GM23338 (cell line): ENCODE data around the gene BRINP2.

Experiments used
- EZH2 ChIP-seq: fragments of 200-600 bp; sonication (generic); IDR thresholded peaks from one replicate; pipeline ENCODE4 v1.8.0; 2017; ENCODE audit warnings: antibody characterized with exemption, mild to moderate bottlenecking, low read depth; ENCODE audit not compliant: unreplicated experiment
- POLR2AphosphoS5 ChIP-seq: IDR thresholded peaks from 2 replicates; pipeline ENCODE4 v1.6.1; 2016; ENCODE audit warnings: antibody characterized with exemption, low read depth
- REST ChIP-seq: IDR thresholded peaks from one replicate; pipeline ENCODE4 v1.6.1; 2018; ENCODE audit warnings: antibody characterized with exemption; ENCODE audit not compliant: unreplicated experiment
- TF ChIP-seq, protein P1 (sequence below), 2 experiments: fragments of 200-600 bp in 1 of 2; sonication (generic) in 1 of 2; conservative IDR thresholded peaks; 2 replicates each; pipeline versions ENCODE4 v1.5.1 to v1.6.1; 2016 to 2017; ENCODE audit warnings: antibody characterized with exemption in 2 of 2, low read depth in 2 of 2, mild to moderate bottlenecking in 2 of 2, moderate library complexity in 1 of 2

DNA sequence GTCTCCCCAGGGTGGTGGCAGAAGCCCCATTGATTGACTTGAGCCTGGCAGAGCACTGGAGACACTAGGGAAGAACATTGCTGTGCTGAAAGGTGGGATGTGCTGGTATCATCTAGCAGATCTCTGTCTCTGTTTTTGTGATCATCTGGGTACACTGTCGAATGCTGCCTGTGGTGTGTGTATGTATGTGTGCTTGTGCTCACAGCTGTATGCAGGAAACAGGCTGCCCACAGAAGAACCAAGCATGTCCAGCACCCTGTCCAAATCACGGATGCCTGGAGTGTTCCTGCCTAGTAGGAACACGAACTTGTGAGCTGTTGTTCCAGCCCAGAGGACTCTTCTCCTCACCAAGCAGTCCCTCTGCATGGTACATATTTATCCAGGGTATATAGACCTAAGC is 1.5 kb downstream of the BRINP2 start:
- TF ChIP-seq, protein P1, sequence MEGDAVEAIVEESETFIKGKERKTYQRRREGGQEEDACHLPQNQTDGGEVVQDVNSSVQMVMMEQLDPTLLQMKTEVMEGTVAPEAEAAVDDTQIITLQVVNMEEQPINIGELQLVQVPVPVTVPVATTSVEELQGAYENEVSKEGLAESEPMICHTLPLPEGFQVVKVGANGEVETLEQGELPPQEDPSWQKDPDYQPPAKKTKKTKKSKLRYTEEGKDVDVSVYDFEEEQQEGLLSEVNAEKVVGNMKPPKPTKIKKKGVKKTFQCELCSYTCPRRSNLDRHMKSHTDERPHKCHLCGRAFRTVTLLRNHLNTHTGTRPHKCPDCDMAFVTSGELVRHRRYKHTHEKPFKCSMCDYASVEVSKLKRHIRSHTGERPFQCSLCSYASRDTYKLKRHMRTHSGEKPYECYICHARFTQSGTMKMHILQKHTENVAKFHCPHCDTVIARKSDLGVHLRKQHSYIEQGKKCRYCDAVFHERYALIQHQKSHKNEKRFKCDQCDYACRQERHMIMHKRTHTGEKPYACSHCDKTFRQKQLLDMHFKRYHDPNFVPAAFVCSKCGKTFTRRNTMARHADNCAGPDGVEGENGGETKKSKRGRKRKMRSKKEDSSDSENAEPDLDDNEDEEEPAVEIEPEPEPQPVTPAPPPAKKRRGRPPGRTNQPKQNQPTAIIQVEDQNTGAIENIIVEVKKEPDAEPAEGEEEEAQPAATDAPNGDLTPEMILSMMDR (conservative IDR thresholded peaks at IDR 0.05; ENCODE audit: low read depth in 2 of 2): no peak
- TF ChIP-seq POLR2AphosphoS5 (no peak), EZH2 (no peak), REST (no peak)
